ENCODE results near the gene VKORC1. TPM values are rescaled to one million over a fixed set of nuclear protein-coding genes. Genes with fewer than 3 reads are reported as not detected.

The VKORC1 gene
- total and polyA plus RNA-seq, 4 experiments from 2014 or later = 48.9 to 114 (median 72.5) TPM

- CTCF ChIA-PET (ENCODE audit: partially characterized antibody) = interaction anchor here (0.9 to 1.9 kb wide), 6 partner anchors 44 to 124 kb away, joined by 3 to 10 read pairs (median 4); partner anchors contain the start of genes HSD3B7 and KAT8
- Histone ChIP-seq H3K4me1 (ENCODE audit: insufficient read depth, low read length) (peaks cover 27% of the 10 kb centered on the region), H3K27ac (ENCODE audit: low read depth, low read length) (peak overlapping the region; percentile 87), H3K4me3 (ENCODE audit: low read length in 2 of 2) (peak overlapping the region; percentile 81 to 86), H3K9me3 (ENCODE audit: control insufficient read depth in 1 of 2, low read length in 2 of 2) (no peaks in the 10 kb centered on the region), H3K27me3 (ENCODE audit: insufficient read depth, low read length) (no peaks in the 10 kb centered on the region), H3K36me3 (ENCODE audit: insufficient read depth, low read length) (peaks cover 24% of the 10 kb centered on the region)
- H3K4me3 Mint-ChIP-seq = peak overlapping the region; percentile 92 to 99 (median 97)
- peaks cover 24 to 58% (median 35%) of the 10 kb centered on the region in 4 donors for H3K4me1 Mint-ChIP-seq
- H3K36me3 Mint-ChIP-seq = peaks cover 6 to 45% of the 10 kb centered on the region in 2 donors
- intact Hi-C loops (cut with micrococcal nuclease) = no loop called here
- DNase-seq = peak; percentile 84 to 91 (median 84)
- peak overlapping the region; percentile 93 to 99 (median 98) for H3K27ac Mint-ChIP-seq
- peaks cover 0 to 2% (median 0%) of the 10 kb centered on the region in 8 donors for H3K9me3 Mint-ChIP-seq
- peaks cover 0 to 2% of the 10 kb centered on the region in 2 donors for H3K27me3 Mint-ChIP-seq
- POLR2A ChIA-PET (ENCODE audit: partially characterized antibody) = interaction anchor here (0.8 to 4.2 kb wide), 37 partner anchors 9 to 800 kb away, joined by 3 to 74 read pairs (median 5); partner anchors contain the start of genes ARMC5, BCKDK, FBRS and FUS
Measured at GRCh38 chr16:31073142-31073969, 21.2 kb downstream of the VKORC1 start.

GRCh38 chr16:31072540-31073141 lies 22.0 kb downstream of the VKORC1 start:
- Mint-ChIP-seq H3K9me3 (peaks cover 0 to 2% (median 0%) of the 10 kb centered on the region in 8 donors), H3K4me3 (peak overlapping the region; percentile 92 to 99 (median 97)), H3K4me1 (peaks cover 24 to 54% (median 37%) of the 10 kb centered on the region in 4 donors), H3K27me3 (peaks cover 0 to 2% of the 10 kb centered on the region in 2 donors), H3K27ac (peak overlapping the region; percentile 93 to 98 (median 95)), H3K36me3 (peaks cover under 1 to 38% of the 10 kb centered on the region in 2 donors)
- Histone ChIP-seq H3K27ac (ENCODE audit: low read depth, low read length) (peak overlapping the region; percentile 87), H3K9me3 (ENCODE audit: control insufficient read depth in 1 of 2, low read length in 2 of 2) (no peaks in the 10 kb centered on the region), H3K4me3 (ENCODE audit: low read length in 2 of 2) (peak overlapping the region; percentile 81 to 86), H3K27me3 (ENCODE audit: insufficient read depth, low read length) (no peaks in the 10 kb centered on the region), H3K36me3 (ENCODE audit: insufficient read depth, low read length) (peaks cover 17% of the 10 kb centered on the region), H3K4me1 (ENCODE audit: insufficient read depth, low read length) (peaks cover 27% of the 10 kb centered on the region)
- POLR2A ChIA-PET (ENCODE audit: partially characterized antibody) = interaction anchor here (1.0 to 4.2 kb wide), 18 partner anchors 8 to 796 kb away, joined by 3 to 74 read pairs (median 10); partner anchors contain the start of genes ARMC5, FUS, HSD3B7 and KAT8
- DNase-seq = peak in 3 of 5 donors; percentile 22 to 47 (median 22)
- CTCF ChIA-PET (ENCODE audit: partially characterized antibody) = interaction anchor here (0.9 to 1.9 kb wide), 2 partner anchors 70 to 137 kb away, joined by 3 to 10 read pairs; no protein-coding TSS in a partner anchor
- intact Hi-C loops (cut with micrococcal nuclease) = no loop called here

- Mint-ChIP-seq H3K27ac (peak overlapping the region; percentile 93 to 98 (median 95)), H3K9me3 (peaks cover 0 to 2% (median 0%) of the 10 kb centered on the region in 8 donors), H3K4me1 (peaks cover 27 to 60% (median 39%) of the 10 kb centered on the region in 4 donors), H3K27me3 (peaks cover 0 to 2% of the 10 kb centered on the region in 2 donors), H3K36me3 (peaks cover 0 to 33% of the 10 kb centered on the region in 2 donors), H3K4me3 (peak overlapping the region; percentile 92 to 99 (median 97))
- H3K27ac ChIP-seq (ENCODE audit: low read depth, low read length) = peak overlapping the region; percentile 87
- H3K4me1 ChIP-seq (ENCODE audit: insufficient read depth, low read length) = peaks cover 27% of the 10 kb centered on the region
- peaks cover 10% of the 10 kb centered on the region for H3K36me3 ChIP-seq (ENCODE audit: insufficient read depth, low read length)
- ChIA-PET CTCF (ENCODE audit: partially characterized antibody) (interaction anchor here (0.9 to 1.5 kb wide), 2 partner anchors 45 to 136 kb away, joined by 3 to 4 read pairs; partner anchors contain the start of gene KAT8), POLR2A (ENCODE audit: partially characterized antibody) (interaction anchor here (3.0 to 3.9 kb wide), 2 partner anchors 37 to 70 kb away, joined by 67 to 74 read pairs; partner anchors contain the start of gene STX4)
- intact Hi-C loops (cut with micrococcal nuclease) = no loop called here
- DNase-seq = no peak
- H3K9me3 ChIP-seq (ENCODE audit: control insufficient read depth in 1 of 2, low read length in 2 of 2) = no peaks in the 10 kb centered on the region
- no peaks in the 10 kb centered on the region for H3K27me3 ChIP-seq (ENCODE audit: insufficient read depth, low read length)
- H3K4me3 ChIP-seq (ENCODE audit: low read length in 2 of 2) = peak overlapping the region in 1 of 2 donors; percentile 81
Measured at GRCh38 chr16:31071861-31072260, 22.7 kb downstream of the VKORC1 start.

GRCh38 chr16:31067342-31067741 lies 27.3 kb downstream of the VKORC1 start:
- H3K9me3 ChIP-seq (ENCODE audit: control insufficient read depth in 1 of 2, low read length in 2 of 2) = no peaks in the 10 kb centered on the region
- H3K27ac ChIP-seq (ENCODE audit: low read depth, low read length) = no peak overlapping the region
- peaks cover 46% of the 10 kb centered on the region for H3K4me1 ChIP-seq (ENCODE audit: insufficient read depth, low read length)
- peaks cover 36 to 70% (median 56%) of the 10 kb centered on the region in 4 donors for H3K4me1 Mint-ChIP-seq
- CTCF ChIA-PET (ENCODE audit: partially characterized antibody) = interaction anchor here (1.1 kb wide), 1 partner anchor 75 kb away, joined by 3 read pairs; no protein-coding TSS in a partner anchor
- POLR2A ChIA-PET (ENCODE audit: partially characterized antibody) = no interaction called here
- peaks cover 6 to 9% of the 10 kb centered on the region in 2 donors for H3K36me3 Mint-ChIP-seq
- no peaks in the 10 kb centered on the region for H3K9me3 Mint-ChIP-seq
- H3K27me3 ChIP-seq (ENCODE audit: insufficient read depth, low read length) = no peaks in the 10 kb centered on the region
- intact Hi-C loops (cut with micrococcal nuclease) = no loop called here
- H3K36me3 ChIP-seq (ENCODE audit: insufficient read depth, low read length) = no peaks in the 10 kb centered on the region
- no peak overlapping the region for H3K4me3 ChIP-seq (ENCODE audit: low read length in 2 of 2)
- H3K27me3 Mint-ChIP-seq = no peaks in the 10 kb centered on the region
- H3K27ac Mint-ChIP-seq = peak overlapping the region in 1 of 7 donors; percentile 51
- no peak for DNase-seq
- no peak overlapping the region for H3K4me3 Mint-ChIP-seq

GRCh38 chr16:31064882-31065461 lies 29.6 kb downstream of the VKORC1 start:
- Histone ChIP-seq H3K27ac (ENCODE audit: low read depth, low read length) (peak overlapping the region; percentile 9), H3K36me3 (ENCODE audit: insufficient read depth, low read length) (no peaks in the 10 kb centered on the region), H3K4me1 (ENCODE audit: insufficient read depth, low read length) (peaks cover 47% of the 10 kb centered on the region), H3K9me3 (ENCODE audit: control insufficient read depth in 1 of 2, low read length in 2 of 2) (no peaks in the 10 kb centered on the region), H3K4me3 (ENCODE audit: low read length in 2 of 2) (no peak overlapping the region), H3K27me3 (ENCODE audit: insufficient read depth, low read length) (no peaks in the 10 kb centered on the region)
- ChIA-PET POLR2A (ENCODE audit: partially characterized antibody) (interaction anchor here (0.9 to 3.0 kb wide), 3 partner anchors 9 to 115 kb away, joined by 3 to 23 read pairs (median 5); partner anchors contain the start of genes FUS, ZNF646 and ZNF668), CTCF (ENCODE audit: partially characterized antibody) (no interaction called here)
- H3K27me3 Mint-ChIP-seq = no peaks in the 10 kb centered on the region
- peaks cover 29 to 70% (median 52%) of the 10 kb centered on the region in 4 donors for H3K4me1 Mint-ChIP-seq
- intact Hi-C loops (cut with micrococcal nuclease) = no loop called here
- H3K27ac Mint-ChIP-seq = peak overlapping the region in 6 of 7 donors; percentile 71 to 89 (median 84)
- DNase-seq = no peak
- H3K9me3 Mint-ChIP-seq = no peaks in the 10 kb centered on the region
- peak overlapping the region; percentile 72 to 92 (median 84) for H3K4me3 Mint-ChIP-seq
- H3K36me3 Mint-ChIP-seq = peaks cover 10 to 14% of the 10 kb centered on the region in 2 donors

- H3K27me3 Mint-ChIP-seq = no peaks in the 10 kb centered on the region
- peaks cover 47% of the 10 kb centered on the region for H3K4me1 ChIP-seq (ENCODE audit: insufficient read depth, low read length)
- H3K9me3 Mint-ChIP-seq = no peaks in the 10 kb centered on the region
- H3K4me3 Mint-ChIP-seq = peak overlapping the region; percentile 72 to 92 (median 84)
- DNase-seq = peak; percentile 25 to 39 (median 30)
- H3K27ac ChIP-seq (ENCODE audit: low read depth, low read length) = peak overlapping the region; percentile 9
- H3K27ac Mint-ChIP-seq = peak overlapping the region; percentile 77 to 89 (median 85)
- ChIA-PET POLR2A (ENCODE audit: partially characterized antibody) (interaction anchor here (1.1 to 3.0 kb wide), 2 partner anchors 10 to 116 kb away, joined by 5 to 23 read pairs; partner anchors contain the start of genes FUS, ZNF646 and ZNF668), CTCF (ENCODE audit: partially characterized antibody) (no interaction called here)
- no peak overlapping the region for H3K4me3 ChIP-seq (ENCODE audit: low read length in 2 of 2)
- peaks cover 26 to 66% (median 48%) of the 10 kb centered on the region in 4 donors for H3K4me1 Mint-ChIP-seq
- H3K9me3 ChIP-seq (ENCODE audit: control insufficient read depth in 1 of 2, low read length in 2 of 2) = no peaks in the 10 kb centered on the region
- no peaks in the 10 kb centered on the region for H3K36me3 ChIP-seq (ENCODE audit: insufficient read depth, low read length)
- intact Hi-C loops (cut with micrococcal nuclease) = no loop called here
- H3K36me3 Mint-ChIP-seq = peaks cover 12 to 18% of the 10 kb centered on the region in 2 donors
- no peaks in the 10 kb centered on the region for H3K27me3 ChIP-seq (ENCODE audit: insufficient read depth, low read length)
Measured at GRCh38 chr16:31063843-31064611, 30.6 kb downstream of the VKORC1 start.
